Right atrium auricular region (tissue), 2 donors: ENCODE results near the gene MT1F. TPM values are rescaled to one million over a fixed set of nuclear protein-coding genes. Genes with fewer than 3 reads are reported as not detected.

Experiments used
- DNase-seq: peaks from one replicate; pipeline ENCODE4 v3.0.0-alpha.2; 2019; ENCODE audit warnings: low spot score
- H3K27ac ChIP-seq, 2 donors: fragments of 200-600 bp; sonication (generic); 1 replicate in 1 of 2; 2 replicates in 1 of 2; pipeline ENCODE4 v1.5.1; 2016 to 2019
- H3K27me3 ChIP-seq, 2 donors: fragments of 200-600 bp; sonication (generic); one replicate each; pipeline versions ENCODE4 v1.5.1 to v1.6.0; 2017 to 2019
- H3K36me3 ChIP-seq: fragments of 200-600 bp; sonication (generic); one replicate; pipeline ENCODE4 v1.5.1; 2016
- H3K4me1 ChIP-seq, 2 donors: fragments of 200-600 bp; sonication (generic); one replicate each; pipeline versions ENCODE4 v1.5.1 to v1.6.0; 2017 to 2019
- H3K4me3 ChIP-seq, 2 donors: fragments of 200-600 bp; sonication (generic); 1 replicate in 1 of 2; 2 replicates in 1 of 2; pipeline ENCODE4 v1.5.1; 2017 to 2019; ENCODE audit warnings: mild to moderate bottlenecking in 1 of 2, moderate library complexity in 1 of 2
- H3K9me3 ChIP-seq, 2 donors: fragments of 200-600 bp; sonication (generic); one replicate each; pipeline ENCODE4 v1.5.1; 2019
- total RNA-seq, 2 donors: library from RNA; depleted of rRNA; stranded (reverse); fragments of >200 nt; gene quantifications; one replicate each; pipeline ENCODE4 v1.1.0, GENCODE V29; 2016
- TF ChIP-seq, protein P1 (sequence below), 2 donors: fragments of 200-600 bp; sonication (generic); IDR thresholded peaks; one replicate each; pipeline ENCODE4 v1.5.1; 2019; ENCODE audit warnings: antibody characterized with exemption in 2 of 2

MT1F gene
- total RNA-seq, 2 donors from 2014 or later: 3.2 to 6.1 TPM

DNA sequence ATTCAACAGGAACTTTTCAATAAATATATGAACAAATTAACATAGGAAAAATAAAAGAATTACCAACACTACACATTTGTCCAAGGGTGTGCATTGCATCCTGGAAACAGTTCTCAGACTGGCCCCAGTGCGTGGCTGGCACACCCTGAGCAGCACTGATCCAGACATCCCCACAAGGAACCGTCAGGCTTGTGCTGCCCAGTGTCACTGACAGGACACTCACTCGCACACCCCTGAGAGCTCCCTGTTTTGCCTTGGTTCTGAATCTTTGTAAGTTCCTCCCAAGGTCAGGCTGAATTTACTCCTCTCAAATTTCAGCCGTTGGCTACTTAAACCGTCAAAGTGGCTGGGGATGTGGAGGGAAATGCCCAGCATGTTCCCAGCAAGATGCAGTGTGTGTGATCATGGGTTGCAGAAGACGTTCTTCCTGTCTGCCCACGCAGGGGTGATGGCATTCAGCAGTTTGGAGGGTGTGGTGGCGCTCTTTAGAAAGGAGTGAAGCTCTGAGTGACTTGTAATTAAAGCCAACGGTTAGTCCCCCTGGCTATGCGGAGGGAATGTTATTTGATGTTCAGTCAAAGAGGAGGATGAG is 47.6 kb upstream of the MT1F start:
- Histone ChIP-seq H3K36me3 (no peaks in the 10 kb centered on the region), H3K4me1 (peaks cover 0 to 63% of the 10 kb centered on the region in 2 donors), H3K27ac (peak overlapping the region; percentile 92 to 98), H3K4me3 (peak overlapping the region; percentile 60 to 70), H3K27me3 (no peaks in the 10 kb centered on the region), H3K9me3 (no peaks in the 10 kb centered on the region)
- TF ChIP-seq, protein P1, sequence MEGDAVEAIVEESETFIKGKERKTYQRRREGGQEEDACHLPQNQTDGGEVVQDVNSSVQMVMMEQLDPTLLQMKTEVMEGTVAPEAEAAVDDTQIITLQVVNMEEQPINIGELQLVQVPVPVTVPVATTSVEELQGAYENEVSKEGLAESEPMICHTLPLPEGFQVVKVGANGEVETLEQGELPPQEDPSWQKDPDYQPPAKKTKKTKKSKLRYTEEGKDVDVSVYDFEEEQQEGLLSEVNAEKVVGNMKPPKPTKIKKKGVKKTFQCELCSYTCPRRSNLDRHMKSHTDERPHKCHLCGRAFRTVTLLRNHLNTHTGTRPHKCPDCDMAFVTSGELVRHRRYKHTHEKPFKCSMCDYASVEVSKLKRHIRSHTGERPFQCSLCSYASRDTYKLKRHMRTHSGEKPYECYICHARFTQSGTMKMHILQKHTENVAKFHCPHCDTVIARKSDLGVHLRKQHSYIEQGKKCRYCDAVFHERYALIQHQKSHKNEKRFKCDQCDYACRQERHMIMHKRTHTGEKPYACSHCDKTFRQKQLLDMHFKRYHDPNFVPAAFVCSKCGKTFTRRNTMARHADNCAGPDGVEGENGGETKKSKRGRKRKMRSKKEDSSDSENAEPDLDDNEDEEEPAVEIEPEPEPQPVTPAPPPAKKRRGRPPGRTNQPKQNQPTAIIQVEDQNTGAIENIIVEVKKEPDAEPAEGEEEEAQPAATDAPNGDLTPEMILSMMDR (IDR thresholded peaks at IDR 0.05): no peak
- DNase-seq: peak; percentile 85

DNA sequence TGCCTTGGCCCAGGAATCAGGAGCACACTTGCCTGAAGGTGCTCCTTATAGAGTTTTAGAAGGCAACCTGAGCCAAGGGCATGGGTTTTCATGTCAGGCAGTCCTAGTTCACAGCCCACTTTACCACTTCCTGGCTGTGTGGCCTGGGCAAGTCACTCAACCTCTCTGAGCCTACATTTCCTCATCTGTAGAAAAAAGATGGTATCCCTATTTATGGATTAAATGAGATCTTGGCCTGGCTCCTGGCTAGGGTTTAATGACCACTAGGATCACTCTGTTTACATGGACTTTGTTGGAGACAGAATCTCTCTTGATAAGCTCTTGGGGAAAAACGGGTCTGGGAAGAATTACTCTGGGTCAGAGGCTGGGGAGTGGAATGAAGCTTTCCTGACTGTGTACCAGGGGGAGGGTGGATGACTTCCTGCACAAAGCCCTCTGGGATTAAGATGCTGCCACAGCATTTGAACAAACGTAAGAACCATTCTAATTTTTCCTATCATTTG is 47.1 kb upstream of the MT1F start:
- Histone ChIP-seq H3K9me3 (no peaks in the 10 kb centered on the region), H3K27me3 (no peaks in the 10 kb centered on the region), H3K36me3 (no peaks in the 10 kb centered on the region), H3K27ac (peak overlapping the region; percentile 92 to 98), H3K4me1 (peaks cover 0 to 61% of the 10 kb centered on the region in 2 donors), H3K4me3 (peak overlapping the region in 1 of 2 donors; percentile 70)
- DNase-seq: no peak
- TF ChIP-seq, protein P1 (IDR thresholded peaks at IDR 0.05): no peak

DNA sequence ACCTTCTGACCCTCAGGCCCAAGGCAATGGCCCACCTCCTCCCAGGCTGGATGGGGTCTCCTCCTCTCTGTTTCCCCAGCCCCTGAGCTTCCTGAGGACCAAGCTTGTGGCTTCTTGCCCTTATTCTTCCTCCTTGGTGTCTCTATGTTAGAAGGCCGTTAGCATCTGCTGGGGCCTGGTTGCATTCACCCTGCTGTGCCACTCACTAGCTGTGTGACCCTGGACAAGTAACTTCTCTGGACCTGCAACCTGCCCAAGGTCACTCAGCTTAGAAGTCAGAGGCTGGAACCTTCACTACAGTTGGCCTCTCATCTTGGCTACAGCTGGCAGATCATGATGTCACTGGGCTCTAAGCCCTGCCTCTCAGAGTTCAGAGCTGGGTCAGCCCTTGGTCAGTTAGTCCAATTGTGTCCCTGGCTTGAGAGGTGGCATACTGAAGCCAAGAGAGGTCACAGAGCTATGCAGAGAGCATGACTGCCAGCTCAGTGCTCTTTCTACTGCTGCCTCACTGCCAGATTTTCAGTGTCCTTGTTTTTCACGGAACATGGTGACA is 46.4 kb upstream of the MT1F start:
- Histone ChIP-seq H3K27me3 (no peaks in the 10 kb centered on the region), H3K4me3 (no peak overlapping the region), H3K4me1 (peaks cover 0 to 54% of the 10 kb centered on the region in 2 donors), H3K27ac (peak overlapping the region; percentile 92 to 98), H3K36me3 (no peaks in the 10 kb centered on the region), H3K9me3 (no peaks in the 10 kb centered on the region)
- TF ChIP-seq, protein P1 (IDR thresholded peaks at IDR 0.05): no peak
- peak; percentile 91 for DNase-seq

DNA sequence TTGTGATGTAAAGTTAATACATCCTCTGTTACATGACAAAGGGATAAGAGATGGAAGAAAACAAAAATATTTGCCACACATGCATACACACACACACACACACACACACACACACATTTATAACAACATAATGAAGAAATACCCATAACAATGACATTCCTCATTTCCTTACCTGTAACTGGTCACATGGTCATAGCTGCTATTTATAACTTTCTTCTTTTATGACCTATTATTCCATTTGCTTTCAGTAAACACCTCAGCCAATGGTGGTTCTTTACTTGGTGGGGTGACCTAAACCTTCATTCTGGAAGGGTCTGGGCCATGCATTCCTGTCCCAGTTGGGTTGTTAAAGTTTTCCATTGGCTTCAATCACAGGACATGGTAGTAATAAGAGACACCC is 44.1 kb upstream of the MT1F start:
- peaks cover 0 to 55% of the 10 kb centered on the region in 2 donors for H3K4me1 ChIP-seq
- DNase-seq: no peak
- H3K9me3 ChIP-seq: no peaks in the 10 kb centered on the region
- no peaks in the 10 kb centered on the region for H3K27me3 ChIP-seq
- H3K4me3 ChIP-seq: no peak overlapping the region
- H3K27ac ChIP-seq: no peak overlapping the region
- no peaks in the 10 kb centered on the region for H3K36me3 ChIP-seq
- TF ChIP-seq, protein P1 (IDR thresholded peaks at IDR 0.05): no peak

DNA sequence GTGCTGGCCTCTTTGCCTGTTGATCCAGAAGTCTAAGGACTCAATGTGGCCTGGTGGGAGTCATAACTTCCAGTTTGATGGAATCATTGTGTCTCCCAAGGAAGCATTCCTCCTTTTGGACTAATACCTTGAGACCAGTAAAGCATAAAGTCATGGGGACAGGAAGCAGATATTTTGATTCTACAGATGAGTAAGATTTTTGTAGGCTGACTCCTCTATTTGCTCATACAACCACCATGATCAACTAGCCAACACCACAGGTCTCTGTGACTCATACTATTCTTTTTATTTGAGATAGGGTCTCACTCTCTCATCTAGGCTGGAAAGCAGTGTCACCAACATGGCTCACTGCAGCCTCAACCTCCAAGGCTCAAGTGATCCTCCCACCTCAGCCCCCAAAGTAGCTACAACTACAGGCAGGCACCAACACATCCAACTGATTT is 43.2 kb upstream of the MT1F start:
- Histone ChIP-seq H3K9me3 (no peaks in the 10 kb centered on the region), H3K27me3 (no peaks in the 10 kb centered on the region), H3K36me3 (no peaks in the 10 kb centered on the region), H3K4me1 (peaks cover 0 to 53% of the 10 kb centered on the region in 2 donors), H3K4me3 (no peak overlapping the region), H3K27ac (no peak overlapping the region)
- DNase-seq: no peak
- TF ChIP-seq, protein P1 (IDR thresholded peaks at IDR 0.05): no peak
